A549 treated with ZK216348 at 1 μM for 4 hours (cell line): ENCODE measurements around the gene BYSL. TPM values are rescaled to one million over a fixed set of nuclear protein-coding genes. Genes with fewer than 3 reads are reported as not detected.

Experiments
- total RNA-seq: library from RNA; stranded (reverse); fragments of 200-300 nt; extraction: Qiagen RNA extraction; gene quantifications from 5 replicates; pipeline ENCODE4 v1.2.3, GENCODE V29; 2022; ENCODE audit warnings: low read depth

The BYSL gene
- 28.0 to 48.2 TPM (median 41.2 TPM) in 5 replicates for total RNA-seq

GRCh38 chr6:41920921-41921711 lies at the start of gene BYSL, which contains the start of gene MED20:
BYSL (plus strand) TSS chr6:41921499; CDS start chr6:41921563, 64 bp downstream.
MED20 (minus strand) TSS chr6:41921139; CDS start chr6:41921018, 121 bp downstream.

GRCh38 chr6:41895300-41896233 lies 25.7 kb upstream of the BYSL start, which contains the start of gene USP49:
USP49 (minus strand) TSS chr6:41895375; CDS start chr6:41806983, 88,392 bp downstream.

GRCh38 chr6:41941280-41942066 lies 20.2 kb downstream of the BYSL start, which contains the start of gene CCND3:
CCND3 (minus strand) TSS chr6:41941808; CDS start chr6:41941649, 159 bp downstream.

Other genes with a start within 250 kb of the BYSL start
- gene TFEB, start 185.9 kb upstream of the BYSL start, total RNA-seq, result 2.7 to 7.4 TPM (median 6.8 TPM) in 5 replicates
- not detected in 5 replicates for gene PGC, start 174.1 kb upstream of the BYSL start, total RNA-seq
- 1.5 to 3.3 TPM (median 2.3 TPM) in 5 replicates for gene FRS3, start 141.6 kb upstream of the BYSL start, total RNA-seq
- gene PRICKLE4, start 140.7 kb upstream of the BYSL start, total RNA-seq, result 0.70 to 1.6 TPM (median 1.1 TPM) in 4 of 5 replicates, not detected in the other
- gene TOMM6, start 133.8 kb upstream of the BYSL start, total RNA-seq, result 266 to 344 TPM (median 296 TPM) in 5 replicates
- gene USP49, start 26.1 kb upstream of the BYSL start, total RNA-seq, result 0.74 to 1.9 TPM (median 1.2 TPM) in 5 replicates
- 12.5 to 15.5 TPM (median 13.0 TPM) in 5 replicates for gene MED20, start 360 bp upstream of the BYSL start, total RNA-seq
- gene CCND3, start 20.3 kb downstream of the BYSL start, total RNA-seq, result 109 to 184 TPM (median 176 TPM) in 5 replicates
- 9.4 to 16.2 TPM (median 15.3 TPM) in 5 replicates for gene TAF8, start 129.0 kb downstream of the BYSL start, total RNA-seq
- gene C6orf132, start 221.1 kb downstream of the BYSL start, total RNA-seq, result 1.3 to 2.6 TPM (median 1.9 TPM) in 5 replicates